ENCODE measurements around the gene SPATA31A7.
"Not testable (repeated sequence)": the region's sequence is repeated elsewhere in the genome, so short reads cannot be mapped to it uniquely, and the experiment has no call there.

Gene SPATA31A7

GRCh38 chr9:61189736-61190135 is at the start of gene SPATA31A7:
SPATA31A7 (plus strand) TSS chr9:61190036; CDS start chr9:61190065, 29 bp downstream.
- DNase-seq, result not testable (repeated sequence)

- DNase-seq, result not testable (repeated sequence)
Measured at GRCh38 chr9:61226438-61226837, 36.6 kb downstream of the SPATA31A7 start.
